ENCODE results near the gene RTP3.

RTP3 gene

GRCh38 chr3:46497556-46498265 lies at the start of gene RTP3:
Gene RTP3 (plus strand): TSS chr3:46497976. CDS start chr3:46498063, 87 bp downstream.
- DNase-seq (ENCODE audit: low read depth in 1 of 2, low spot score in 1 of 2): no peak
- in situ Hi-C loops (cut with HindIII; ENCODE audit: low pct_unique_long_range_greater_than_20kb, low sequenced_read_pairs): no loop called here
- no peak for TF ChIP-seq JUND (IDR thresholded peaks at IDR 0.05; ENCODE audit: low read depth)

GRCh38 chr3:46448721-46449120 lies 49.1 kb upstream of the RTP3 start:
- DNase-seq (ENCODE audit: low read depth in 1 of 2, low spot score in 1 of 2): no peak
- in situ Hi-C loops (cut with HindIII; ENCODE audit: low pct_unique_long_range_greater_than_20kb, low sequenced_read_pairs): no loop called here
- no peak for TF ChIP-seq JUND (IDR thresholded peaks at IDR 0.05; ENCODE audit: low read depth)

GRCh38 chr3:46449755-46450552 lies 47.8 kb upstream of the RTP3 start:
- in situ Hi-C loops (cut with HindIII; ENCODE audit: low pct_unique_long_range_greater_than_20kb, low sequenced_read_pairs): no loop called here
- DNase-seq (ENCODE audit: low read depth in 1 of 2, low spot score in 1 of 2): peak; percentile 22 to 30

GRCh38 chr3:46453526-46454208 lies 44.1 kb upstream of the RTP3 start:
- peak in 1 of 2 experiments; percentile 24 for DNase-seq (ENCODE audit: low read depth in 1 of 2, low spot score in 1 of 2)
- in situ Hi-C loops (cut with HindIII; ENCODE audit: low pct_unique_long_range_greater_than_20kb, low sequenced_read_pairs): no loop called here
- TF ChIP-seq JUND (IDR thresholded peaks at IDR 0.05; ENCODE audit: low read depth): no peak

More at GRCh38 chr3:46449755-46450552, 47.8 kb upstream of the RTP3 start:
- TF ChIP-seq JUND (IDR thresholded peaks at IDR 0.05; ENCODE audit: low read depth): no peak

GRCh38 chr3:46454209-46454595 lies 43.6 kb upstream of the RTP3 start:
- no peak for DNase-seq (ENCODE audit: low read depth in 1 of 2, low spot score in 1 of 2)
- in situ Hi-C loops (cut with HindIII; ENCODE audit: low pct_unique_long_range_greater_than_20kb, low sequenced_read_pairs): no loop called here
- TF ChIP-seq JUND (IDR thresholded peaks at IDR 0.05; ENCODE audit: low read depth): no peak

GRCh38 chr3:46454606-46455005 lies 43.2 kb upstream of the RTP3 start:
- in situ Hi-C loops (cut with HindIII; ENCODE audit: low pct_unique_long_range_greater_than_20kb, low sequenced_read_pairs): no loop called here
- TF ChIP-seq JUND (IDR thresholded peaks at IDR 0.05; ENCODE audit: low read depth): no peak
- DNase-seq (ENCODE audit: low read depth in 1 of 2, low spot score in 1 of 2): no peak

- no peak for DNase-seq (ENCODE audit: low read depth in 1 of 2, low spot score in 1 of 2)
- no peak for TF ChIP-seq JUND (IDR thresholded peaks at IDR 0.05; ENCODE audit: low read depth)
- in situ Hi-C loops (cut with HindIII; ENCODE audit: low pct_unique_long_range_greater_than_20kb, low sequenced_read_pairs): no loop called here
Measured at GRCh38 chr3:46455231-46456115, 42.3 kb upstream of the RTP3 start.

- no peak for TF ChIP-seq JUND (IDR thresholded peaks at IDR 0.05; ENCODE audit: low read depth)
- in situ Hi-C loops (cut with HindIII; ENCODE audit: low pct_unique_long_range_greater_than_20kb, low sequenced_read_pairs): no loop called here
- no peak for DNase-seq (ENCODE audit: low read depth in 1 of 2, low spot score in 1 of 2)
Measured at GRCh38 chr3:46456118-46456517, 41.7 kb upstream of the RTP3 start.

- in situ Hi-C loops (cut with HindIII; ENCODE audit: low pct_unique_long_range_greater_than_20kb, low sequenced_read_pairs): no loop called here
- no peak for TF ChIP-seq JUND (IDR thresholded peaks at IDR 0.05; ENCODE audit: low read depth)
- no peak for DNase-seq (ENCODE audit: low read depth in 1 of 2, low spot score in 1 of 2)
Measured at GRCh38 chr3:46460051-46460450, 37.7 kb upstream of the RTP3 start.

- TF ChIP-seq JUND (IDR thresholded peaks at IDR 0.05; ENCODE audit: low read depth): no peak
- in situ Hi-C loops (cut with HindIII; ENCODE audit: low pct_unique_long_range_greater_than_20kb, low sequenced_read_pairs): no loop called here
- DNase-seq (ENCODE audit: low read depth in 1 of 2, low spot score in 1 of 2): peak in 1 of 2 experiments; percentile 22
Measured at GRCh38 chr3:46462111-46462510, 35.7 kb upstream of the RTP3 start.

GRCh38 chr3:46462511-46462910 lies 35.3 kb upstream of the RTP3 start:
- in situ Hi-C loops (cut with HindIII; ENCODE audit: low pct_unique_long_range_greater_than_20kb, low sequenced_read_pairs): no loop called here
- TF ChIP-seq JUND (IDR thresholded peaks at IDR 0.05; ENCODE audit: low read depth): no peak
- no peak for DNase-seq (ENCODE audit: low read depth in 1 of 2, low spot score in 1 of 2)
